Heart left ventricle (tissue), 13 donors: Measurements from ENCODE around the gene AAK1.

Experiments used
- CTCF ChIP-seq, 12 donors: fragments of 200-600 bp; sonication (generic) in 4 of 12; IDR thresholded peaks; one replicate each; pipeline versions ENCODE4 v1.5.0 to v1.8.0; 2018 to 2022; ENCODE audit warnings: antibody characterized with exemption in 12 of 12, mild to moderate bottlenecking in 5 of 12
- POLR2A ChIP-seq, 2 donors: fragments of 450-650 bp; IDR thresholded peaks; one replicate each; pipeline ENCODE4 v1.6.1; 2017; ENCODE audit warnings: antibody characterized with exemption in 2 of 2, mild to moderate bottlenecking in 2 of 2, moderate library complexity in 2 of 2
- donor health status: ischemic (EF 13 %, LVEDD 7.1; RV severe dilation, severe dysfunction).
- donor health status: DM: no; HTN: yes; CAD: no.
- donor health status: DM: no; HTN: no; CAD: no.
- donor health status: ischemic (EF 25% LVEDD 6.9; RV normal size, moderate dysfunction).
- donor health status: ischemic (EF 25% LVEDD 5.7; RV mildly dilated, moderate dysfunction).
- donor health status: ischemic (EF 35%, LVEDD 5.7; RV mildly dilated, moderate dysfunction).
- donor health status: nonischemic (EF 11% LVEDD 7.7; RV severe dilation, severe dysfunction).
- donor health status: DM: yes; HTN: yes; CAD: no.
- donor health status: PGD.
- donor health status: ischemic (EF 29% LVEDD 5.4; RV normal size, mild dysfunction).
- donor health status: nonischemic (EF 23%, LVEDD 6.1; RV moderate dilation, normal function).

DNA sequence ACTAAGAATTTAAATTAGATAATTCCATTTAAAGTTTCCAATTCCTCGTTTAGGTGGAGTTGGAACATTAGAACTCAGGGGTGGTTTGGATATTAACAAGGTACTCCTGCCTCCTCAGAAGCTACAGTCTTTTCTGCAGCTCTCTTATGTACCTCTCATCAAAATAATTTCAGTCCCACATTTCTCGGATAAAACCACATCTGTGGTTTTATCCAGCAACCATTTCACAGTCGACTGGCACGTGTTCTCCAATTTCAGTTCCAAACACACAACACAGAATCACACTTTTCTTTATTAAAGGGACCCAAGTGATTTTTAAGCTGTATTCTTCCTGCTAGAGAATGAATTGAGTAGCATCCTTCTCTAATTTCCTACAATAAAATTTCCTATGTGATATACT is 183.6 kb downstream of the AAK1 start:
- TF ChIP-seq POLR2A (IDR thresholded peaks at IDR 0.05) (no peak), CTCF (IDR thresholded peaks at IDR 0.05) (no peak)
